DOHH2 (cell line): Measurements from ENCODE around the gene BMPER.

ENCODE experiments used
- H3F3A ChIP-seq: fragments of 200-600 bp; sonication (generic), shearing (Covaris generic); 2 replicates; pipeline ENCODE4 v1.6.0; 2016; ENCODE audit warnings: antibody characterized with exemption, mild to moderate bottlenecking; ENCODE audit not compliant: control insufficient read depth, insufficient read depth
- H3K27ac ChIP-seq: fragments of 200-600 bp; sonication (generic); 2 replicates; pipeline ENCODE4 v1.5.1; 2014; ENCODE audit warnings: low read depth, mild to moderate bottlenecking, low read length, moderate library complexity
- H3K27me3 ChIP-seq: fragments of 200-600 bp; sonication (generic); 2 replicates; pipeline ENCODE4 v1.6.1; 2014; ENCODE audit warnings: mild to moderate bottlenecking, low read length, mixed read lengths; ENCODE audit not compliant: control insufficient read depth
- H3K36me3 ChIP-seq: fragments of 200-600 bp; sonication (generic); 2 replicates; pipeline ENCODE4 v1.6.1; 2014; ENCODE audit warnings: mild to moderate bottlenecking, low read length, moderate library complexity, mixed read lengths; ENCODE audit not compliant: control insufficient read depth
- H3K4me1 ChIP-seq: fragments of 200-600 bp; sonication (generic); 2 replicates; pipeline ENCODE4 v1.6.1; 2014; ENCODE audit warnings: mild to moderate bottlenecking, low read length, mixed read lengths; ENCODE audit not compliant: control insufficient read depth
- H3K4me2 ChIP-seq: fragments of 200-600 bp; sonication (generic); 2 replicates; pipeline ENCODE4 v1.6.0; 2014; ENCODE audit warnings: mild to moderate bottlenecking, low read length, moderate library complexity
- H3K4me3 ChIP-seq: fragments of 200-600 bp; sonication (generic); 2 replicates; pipeline ENCODE4 v1.5.1; 2014; ENCODE audit warnings: mild to moderate bottlenecking, low read length, mixed read lengths
- H3K79me2 ChIP-seq: fragments of 200-600 bp; sonication (generic); 2 replicates; pipeline ENCODE4 v1.6.1; 2014; ENCODE audit warnings: mild to moderate bottlenecking, low read length, mixed read lengths; ENCODE audit not compliant: control insufficient read depth
- H3K9me2 ChIP-seq: fragments of 200-600 bp; sonication (generic); replicated peaks from 2 replicates; pipeline ENCODE4 v1.6.1; 2014; ENCODE audit warnings: mild to moderate bottlenecking, low read length, mixed read lengths; ENCODE audit not compliant: control insufficient read depth
- H3K9me3 ChIP-seq: fragments of 200-600 bp; sonication (generic); 2 replicates; pipeline ENCODE4 v1.6.1; 2014; ENCODE audit warnings: antibody characterized with exemption, low read length, mixed read lengths; ENCODE audit not compliant: control insufficient read depth, insufficient read depth
- H4K20me1 ChIP-seq: fragments of 200-600 bp; sonication (generic); 2 replicates; pipeline ENCODE4 v1.6.0; 2014; ENCODE audit warnings: low read depth, mild to moderate bottlenecking, antibody characterized with exemption, low read length, moderate library complexity; ENCODE audit not compliant: control insufficient read depth, insufficient read depth
- EZH2phosphoT487 ChIP-seq: fragments of 200-600 bp; sonication (generic); IDR thresholded peaks from 2 replicates; pipeline ENCODE4 v1.6.1; 2017; ENCODE audit warnings: borderline replicate concordance, mild to moderate bottlenecking, antibody characterized with exemption, low read length, moderate library complexity, mixed read lengths
- TF ChIP-seq, protein P1 (sequence below): fragments of 200-600 bp; sonication (generic); IDR thresholded peaks from one replicate; pipeline ENCODE4 v1.5.1; 2014; ENCODE audit warnings: antibody characterized with exemption, mild to moderate bottlenecking, low read depth, low read length; ENCODE audit not compliant: poor library complexity, severe bottlenecking

BMPER gene

GRCh38 chr7:34109936-34110780 lies 204.8 kb downstream of the BMPER start:
- Histone ChIP-seq H3K4me3 (no peak overlapping the region), H3K4me2 (no peak overlapping the region), H3F3A (no peaks in the 10 kb centered on the region), H3K9me3 (no peaks in the 10 kb centered on the region), H4K20me1 (no peaks in the 10 kb centered on the region), H3K27me3 (no peaks in the 10 kb centered on the region), H3K9me2 (no peaks in the 10 kb centered on the region), H3K4me1 (no peaks in the 10 kb centered on the region), H3K36me3 (no peaks in the 10 kb centered on the region), H3K27ac (no peak overlapping the region), H3K79me2 (no peaks in the 10 kb centered on the region)
- TF ChIP-seq EZH2phosphoT487: no peak
- TF ChIP-seq, protein P1, sequence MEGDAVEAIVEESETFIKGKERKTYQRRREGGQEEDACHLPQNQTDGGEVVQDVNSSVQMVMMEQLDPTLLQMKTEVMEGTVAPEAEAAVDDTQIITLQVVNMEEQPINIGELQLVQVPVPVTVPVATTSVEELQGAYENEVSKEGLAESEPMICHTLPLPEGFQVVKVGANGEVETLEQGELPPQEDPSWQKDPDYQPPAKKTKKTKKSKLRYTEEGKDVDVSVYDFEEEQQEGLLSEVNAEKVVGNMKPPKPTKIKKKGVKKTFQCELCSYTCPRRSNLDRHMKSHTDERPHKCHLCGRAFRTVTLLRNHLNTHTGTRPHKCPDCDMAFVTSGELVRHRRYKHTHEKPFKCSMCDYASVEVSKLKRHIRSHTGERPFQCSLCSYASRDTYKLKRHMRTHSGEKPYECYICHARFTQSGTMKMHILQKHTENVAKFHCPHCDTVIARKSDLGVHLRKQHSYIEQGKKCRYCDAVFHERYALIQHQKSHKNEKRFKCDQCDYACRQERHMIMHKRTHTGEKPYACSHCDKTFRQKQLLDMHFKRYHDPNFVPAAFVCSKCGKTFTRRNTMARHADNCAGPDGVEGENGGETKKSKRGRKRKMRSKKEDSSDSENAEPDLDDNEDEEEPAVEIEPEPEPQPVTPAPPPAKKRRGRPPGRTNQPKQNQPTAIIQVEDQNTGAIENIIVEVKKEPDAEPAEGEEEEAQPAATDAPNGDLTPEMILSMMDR: no peak

DNA sequence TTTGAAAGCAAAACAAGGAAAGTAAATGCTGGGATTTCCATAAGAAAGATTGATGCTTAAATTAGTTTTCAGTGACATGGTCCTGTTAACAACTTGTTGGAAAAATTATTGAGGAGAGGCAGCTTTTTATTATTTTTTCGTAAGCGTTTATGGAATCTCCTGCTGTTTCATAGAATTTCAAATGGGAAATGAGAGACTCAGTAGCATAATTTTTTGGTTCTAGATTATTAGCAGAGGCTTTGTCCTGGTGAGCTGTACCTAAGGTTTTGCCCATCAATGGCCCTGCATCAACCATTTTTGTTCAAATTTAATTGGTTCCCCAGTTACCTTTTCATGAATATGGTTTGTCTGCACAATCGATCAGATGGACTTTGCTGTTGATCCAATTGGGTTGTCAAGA lies 205.7 kb downstream of the BMPER start:
- no peaks in the 10 kb centered on the region for H4K20me1 ChIP-seq
- no peak overlapping the region for H3K4me2 ChIP-seq
- no peaks in the 10 kb centered on the region for H3K27me3 ChIP-seq
- H3K9me3 ChIP-seq: peaks cover 3% of the 10 kb centered on the region; the same call in 1 of the 2 replicates
- no peaks in the 10 kb centered on the region for H3K79me2 ChIP-seq
- H3K36me3 ChIP-seq: no peaks in the 10 kb centered on the region
- no peaks in the 10 kb centered on the region for H3K4me1 ChIP-seq
- no peaks in the 10 kb centered on the region for H3K9me2 ChIP-seq
- no peak for TF ChIP-seq EZH2phosphoT487
- TF ChIP-seq, protein P1: no peak
- H3K4me3 ChIP-seq: no peak overlapping the region
- no peak overlapping the region for H3K27ac ChIP-seq
- no peaks in the 10 kb centered on the region for H3F3A ChIP-seq

DNA sequence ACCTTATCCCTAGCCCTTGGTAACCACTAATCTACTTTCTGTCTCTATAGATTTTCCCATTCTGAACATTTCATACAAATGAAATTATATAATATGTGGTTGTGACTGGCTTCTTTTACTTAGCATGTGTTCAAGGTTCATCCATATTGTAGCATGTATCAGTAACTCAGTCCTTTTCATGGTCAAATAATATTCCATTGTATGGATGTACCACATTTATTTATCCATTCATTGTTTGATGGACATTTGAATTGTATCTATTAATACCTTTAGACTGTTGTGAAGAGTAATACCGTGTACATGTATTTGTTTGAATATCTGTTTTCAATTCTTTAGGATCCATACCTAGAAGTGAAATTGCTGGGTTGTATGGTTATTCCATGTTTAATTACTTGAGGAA lies 210.2 kb downstream of the BMPER start:
- no peaks in the 10 kb centered on the region for H3K79me2 ChIP-seq
- TF ChIP-seq, protein P1: no peak
- TF ChIP-seq EZH2phosphoT487: no peak

More for the DNA sequence above, 210.2 kb downstream of the BMPER start:
- Histone ChIP-seq H3K9me2 (no peaks in the 10 kb centered on the region), H3F3A (no peaks in the 10 kb centered on the region), H3K4me2 (no peak overlapping the region), H3K27ac (no peak overlapping the region), H3K4me3 (no peak overlapping the region), H3K9me3 (peaks cover 3% of the 10 kb centered on the region; the same call in 1 of the 2 replicates), H3K36me3 (no peaks in the 10 kb centered on the region), H3K27me3 (no peaks in the 10 kb centered on the region), H4K20me1 (no peaks in the 10 kb centered on the region), H3K4me1 (no peaks in the 10 kb centered on the region)
